Measurements from ENCODE around the gene CPPED1. TPM values are rescaled to one million over a fixed set of nuclear protein-coding genes. Genes with fewer than 3 reads are reported as not detected.

CPPED1 gene
- total RNA-seq, 1 donor from 2014 or later, result 7.7 TPM

- H3K9me3 Mint-ChIP-seq, result peaks cover 23% of the 10 kb centered on the region
- no peaks in the 10 kb centered on the region for H3K27me3 Mint-ChIP-seq (ENCODE audit: low read depth)
- DNase-seq (ENCODE audit: low spot score in 2 of 2, unreplicated experiment in 2 of 2), result peak; percentile 38 to 74
- no peak overlapping the region for H3K27ac Mint-ChIP-seq
- peaks cover 4% of the 10 kb centered on the region for H3K36me3 Mint-ChIP-seq
- H3K4me1 Mint-ChIP-seq, result no peaks in the 10 kb centered on the region
- TF ChIP-seq CTCF (IDR thresholded peaks at IDR 0.05; ENCODE audit: unreplicated experiment), result no peak
- no peak overlapping the region for H3K4me3 Mint-ChIP-seq
Observed at GRCh38 chr16:12661656-12662172, 142.0 kb downstream of the CPPED1 start.

GRCh38 chr16:12659871-12660270 is 143.8 kb downstream of the CPPED1 start:
- no peak overlapping the region for H3K4me3 Mint-ChIP-seq
- peaks cover 17% of the 10 kb centered on the region for H3K9me3 Mint-ChIP-seq
- H3K36me3 Mint-ChIP-seq, result peaks cover 4% of the 10 kb centered on the region
- H3K27ac Mint-ChIP-seq, result no peak overlapping the region
- TF ChIP-seq CTCF (IDR thresholded peaks at IDR 0.05; ENCODE audit: unreplicated experiment), result no peak
- H3K27me3 Mint-ChIP-seq (ENCODE audit: low read depth), result no peaks in the 10 kb centered on the region
- DNase-seq (ENCODE audit: low spot score in 2 of 2, unreplicated experiment in 2 of 2), result no peak
- no peaks in the 10 kb centered on the region for H3K4me1 Mint-ChIP-seq

GRCh38 chr16:12658506-12658905 is 145.2 kb downstream of the CPPED1 start:
- Mint-ChIP-seq H3K27me3 (ENCODE audit: low read depth) (no peaks in the 10 kb centered on the region), H3K36me3 (peaks cover 1% of the 10 kb centered on the region), H3K4me3 (no peak overlapping the region), H3K9me3 (peaks cover 17% of the 10 kb centered on the region), H3K4me1 (no peaks in the 10 kb centered on the region), H3K27ac (no peak overlapping the region)
- no peak for DNase-seq (ENCODE audit: low spot score in 2 of 2, unreplicated experiment in 2 of 2)
- no peak for TF ChIP-seq CTCF (IDR thresholded peaks at IDR 0.05; ENCODE audit: unreplicated experiment)

- H3K9me3 Mint-ChIP-seq, result peaks cover 17% of the 10 kb centered on the region
- no peak overlapping the region for H3K27ac Mint-ChIP-seq
- no peaks in the 10 kb centered on the region for H3K4me1 Mint-ChIP-seq
- no peak for TF ChIP-seq CTCF (IDR thresholded peaks at IDR 0.05; ENCODE audit: unreplicated experiment)
- H3K27me3 Mint-ChIP-seq (ENCODE audit: low read depth), result peaks cover 3% of the 10 kb centered on the region
- no peak overlapping the region for H3K4me3 Mint-ChIP-seq
- H3K36me3 Mint-ChIP-seq, result peaks cover 1% of the 10 kb centered on the region
- no peak for DNase-seq (ENCODE audit: low spot score in 2 of 2, unreplicated experiment in 2 of 2)
Observed at GRCh38 chr16:12655537-12655936, 148.2 kb downstream of the CPPED1 start.

- Mint-ChIP-seq H3K4me1 (no peaks in the 10 kb centered on the region), H3K36me3 (peaks cover 1% of the 10 kb centered on the region), H3K9me3 (peaks cover 15% of the 10 kb centered on the region), H3K27me3 (ENCODE audit: low read depth) (peaks cover 3% of the 10 kb centered on the region), H3K4me3 (no peak overlapping the region), H3K27ac (no peak overlapping the region)
- no peak for DNase-seq (ENCODE audit: low spot score in 2 of 2, unreplicated experiment in 2 of 2)
- no peak for TF ChIP-seq CTCF (IDR thresholded peaks at IDR 0.05; ENCODE audit: unreplicated experiment)
Observed at GRCh38 chr16:12653820-12654392, 149.8 kb downstream of the CPPED1 start.

All from mesothelial cell of epicardium (in vitro differentiated cells).